ENCODE data around the gene CFAP61.
"Not testable (repeated sequence)": the region's sequence is repeated elsewhere in the genome, so short reads cannot be mapped to it uniquely, and the experiment has no call there.

The CFAP61 gene

GRCh38 chr20:20095114-20095872, 43.0 kb downstream of the CFAP61 start:
- no peak for DNase-seq

- no peak for DNase-seq
Observed at GRCh38 chr20:20096421-20096820, 44.1 kb downstream of the CFAP61 start.

- no peak for DNase-seq
Observed at GRCh38 chr20:20100881-20101280, 48.5 kb downstream of the CFAP61 start.

GRCh38 chr20:20102163-20102562, 49.8 kb downstream of the CFAP61 start:
- no peak for DNase-seq

GRCh38 chr20:20102716-20103258, 50.5 kb downstream of the CFAP61 start:
- no peak for DNase-seq

GRCh38 chr20:20103486-20103885, 51.2 kb downstream of the CFAP61 start:
- DNase-seq = no peak

- DNase-seq = not testable (repeated sequence)
Observed at GRCh38 chr20:20123187-20123586, 70.9 kb downstream of the CFAP61 start.

GRCh38 chr20:20130399-20130798, 78.1 kb downstream of the CFAP61 start:
- no peak for DNase-seq

- no peak for DNase-seq
Observed at GRCh38 chr20:20134941-20135575, 82.7 kb downstream of the CFAP61 start.

- DNase-seq = no peak
Observed at GRCh38 chr20:20136313-20136712, 84.0 kb downstream of the CFAP61 start.

GRCh38 chr20:20137851-20138250, 85.5 kb downstream of the CFAP61 start:
- DNase-seq = no peak

GRCh38 chr20:20138301-20139064, 86.2 kb downstream of the CFAP61 start:
- no peak for DNase-seq

GRCh38 chr20:20139403-20139802, 87.1 kb downstream of the CFAP61 start:
- DNase-seq = no peak

GRCh38 chr20:20143165-20143564, 90.8 kb downstream of the CFAP61 start:
- DNase-seq = no peak

- DNase-seq = no peak
Observed at GRCh38 chr20:20143646-20144045, 91.3 kb downstream of the CFAP61 start.

- no peak for DNase-seq
Observed at GRCh38 chr20:20148779-20149178, 96.4 kb downstream of the CFAP61 start.

GRCh38 chr20:20150241-20150640, 97.9 kb downstream of the CFAP61 start:
- no peak for DNase-seq

GRCh38 chr20:20160520-20160919, 108.2 kb downstream of the CFAP61 start:
- no peak for DNase-seq

- no peak for DNase-seq
Observed at GRCh38 chr20:20161611-20162010, 109.3 kb downstream of the CFAP61 start.

GRCh38 chr20:20167698-20168097, 115.4 kb downstream of the CFAP61 start:
- no peak for DNase-seq

- DNase-seq = no peak
Observed at GRCh38 chr20:20173254-20173653, 120.9 kb downstream of the CFAP61 start.

- no peak for DNase-seq
Observed at GRCh38 chr20:20174089-20174835, 121.9 kb downstream of the CFAP61 start.

- no peak for DNase-seq
Observed at GRCh38 chr20:20181322-20181721, 129.0 kb downstream of the CFAP61 start.
